Measurements from ENCODE around the gene FBN3. TPM values are rescaled to one million over a fixed set of nuclear protein-coding genes. Genes with fewer than 3 reads are reported as not detected.
A peak's percentile ranks its signal among the peaks of the same experiment; 100 is the strongest.

Gene FBN3
- total and polyA plus RNA-seq, 8 donors = 0.63 to 84.0 (median 69.7) TPM

- H3K4me1 ChIP-seq = peaks cover 0 to 10% of the 10 kb centered on the region in 2 donors
- H3K27me3 ChIP-seq = peaks cover 0 to 27% of the 10 kb centered on the region in 2 donors
- H3K36me3 ChIP-seq = no peaks in the 10 kb centered on the region
- no peak overlapping the region for H3K27ac ChIP-seq
- peak; percentile 22 to 95 (median 85) for DNase-seq
- no peaks in the 10 kb centered on the region for H3K9me3 ChIP-seq
- H3K4me3 ChIP-seq = peak overlapping the region; percentile 23 to 34
- TF ChIP-seq CTCF (IDR thresholded peaks at IDR 0.05) = no peak
- intact Hi-C loops (cut with DNase I) = no loop called here
- peak; percentile 97 for ATAC-seq
Observed at GRCh38 chr19:8050274-8051096, 98.9 kb downstream of the FBN3 start.

GRCh38 chr19:8046569-8047165 is 102.7 kb downstream of the FBN3 start:
- ATAC-seq (no peak), DNase-seq (no peak)
- no peak overlapping the region for H3K27ac ChIP-seq
- H3K4me1 ChIP-seq = peaks cover 0 to 10% of the 10 kb centered on the region in 2 donors
- intact Hi-C loops (cut with DNase I) = no loop called here
- H3K27me3 ChIP-seq = peaks cover 0 to 27% of the 10 kb centered on the region in 2 donors
- H3K36me3 ChIP-seq = no peaks in the 10 kb centered on the region
- no peaks in the 10 kb centered on the region for H3K9me3 ChIP-seq
- no peak for TF ChIP-seq CTCF (IDR thresholded peaks at IDR 0.05)
- no peak overlapping the region for H3K4me3 ChIP-seq

- H3K27me3 ChIP-seq = peaks cover 0 to 27% of the 10 kb centered on the region in 2 donors
- intact Hi-C loops (cut with DNase I) = no loop called here
- DNase-seq = peak in 1 of 4 donors; percentile 42
- H3K27ac ChIP-seq = no peak overlapping the region
- no peaks in the 10 kb centered on the region for H3K36me3 ChIP-seq
- H3K4me3 ChIP-seq = no peak overlapping the region
- TF ChIP-seq CTCF (IDR thresholded peaks at IDR 0.05) = no peak
- no peaks in the 10 kb centered on the region for H3K9me3 ChIP-seq
- ATAC-seq = no peak
- H3K4me1 ChIP-seq = peaks cover 0 to 10% of the 10 kb centered on the region in 2 donors
Observed at GRCh38 chr19:8045872-8046568, 103.4 kb downstream of the FBN3 start.

- Histone ChIP-seq H3K9me3 (no peaks in the 10 kb centered on the region), H3K27ac (no peak overlapping the region), H3K4me3 (no peak overlapping the region), H3K36me3 (no peaks in the 10 kb centered on the region), H3K27me3 (peaks cover 0 to 11% of the 10 kb centered on the region in 2 donors), H3K4me1 (no peaks in the 10 kb centered on the region)
- DNase-seq (peak in 1 of 4 donors; percentile 34), ATAC-seq (no peak)
- intact Hi-C loops (cut with DNase I) = no loop called here
- no peak for TF ChIP-seq CTCF (IDR thresholded peaks at IDR 0.05)
Observed at GRCh38 chr19:8044018-8044417, 105.4 kb downstream of the FBN3 start.

- no peaks in the 10 kb centered on the region for H3K4me1 ChIP-seq
- DNase-seq = peak in 1 of 4 donors; percentile 13
- no peak for ATAC-seq
Observed at GRCh38 chr19:8042900-8043299, 106.5 kb downstream of the FBN3 start.

More at GRCh38 chr19:8042900-8043299, 106.5 kb downstream of the FBN3 start:
- no peak for TF ChIP-seq CTCF (IDR thresholded peaks at IDR 0.05)
- H3K9me3 ChIP-seq = no peaks in the 10 kb centered on the region
- intact Hi-C loops (cut with DNase I) = no loop called here
- peaks cover 0 to 6% of the 10 kb centered on the region in 2 donors for H3K27me3 ChIP-seq
- no peak overlapping the region for H3K27ac ChIP-seq
- H3K4me3 ChIP-seq = no peak overlapping the region
- no peaks in the 10 kb centered on the region for H3K36me3 ChIP-seq

Measured in left lung (tissue), 10 donors.